Measurements from ENCODE around the gene PSIP1.
"Not testable (repeated sequence)": the region's sequence is repeated elsewhere in the genome, so short reads cannot be mapped to it uniquely, and the experiment has no call there.

The PSIP1 gene

GRCh38 chr9:15510789-15511575 lies at the start of gene PSIP1:
TSS of gene PSIP1 (minus strand) at chr9:15510970. CDS start at chr9:15510188, 782 bp downstream.
- peak; percentile 69 to 78 for DNase-seq (ENCODE audit: extremely low read depth in 1 of 2, low read depth in 1 of 2)

- DNase-seq (ENCODE audit: extremely low read depth in 1 of 2, low read depth in 1 of 2), result no peak
These were observed 42.7 kb upstream of the PSIP1 start for GRCh38 chr9:15553528-15553898.

DNA sequence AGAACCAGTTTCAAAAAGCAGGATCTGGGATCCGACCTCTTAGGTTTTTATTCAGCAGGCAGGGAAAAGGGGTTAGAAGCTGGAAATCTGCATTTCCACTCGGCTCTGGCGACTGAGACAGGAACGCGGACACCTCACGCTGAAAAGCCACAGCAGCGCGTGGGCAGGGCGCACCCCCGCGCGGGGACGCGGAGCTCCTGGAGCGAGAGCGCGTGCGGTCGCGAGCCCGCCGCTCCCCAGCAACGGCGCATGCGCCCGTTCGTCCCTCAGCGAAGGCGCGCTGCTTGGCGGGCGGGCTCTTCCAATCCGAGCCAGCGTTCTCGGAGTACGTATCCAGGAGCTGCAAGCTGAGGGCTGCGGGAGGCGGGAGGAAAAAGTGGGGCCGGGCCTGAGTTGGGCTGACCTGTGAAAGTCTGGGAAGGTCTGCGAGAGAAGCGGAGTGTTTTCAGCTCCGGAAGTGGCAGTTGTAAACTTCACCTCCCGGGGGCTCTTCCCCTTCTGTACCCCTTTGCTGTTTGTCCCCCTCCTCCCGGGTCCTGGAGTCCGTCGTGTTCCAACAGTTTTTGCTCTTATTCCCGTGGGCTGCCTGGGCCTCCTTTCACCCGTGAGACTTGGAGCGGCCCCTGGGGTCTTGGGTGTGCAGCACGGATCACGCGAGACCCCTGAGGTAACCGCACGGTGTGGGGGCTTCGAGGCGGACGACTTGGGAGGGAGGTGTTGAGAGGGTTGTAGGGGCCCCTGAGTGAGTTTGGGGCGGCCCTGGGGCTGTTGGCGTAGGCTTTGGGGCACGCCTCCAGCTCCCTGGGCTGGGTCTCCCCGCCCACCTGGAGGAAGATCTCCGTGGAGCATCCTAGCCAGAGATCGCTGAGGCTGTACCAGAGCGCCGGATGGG lies 42.1 kb upstream of the PSIP1 start, which contains the start of gene CCDC171:
TSS of gene CCDC171 (plus strand) at position 408 of the 892 bp plus-strand sequence. CDS start 11,046 bp downstream, outside the sequence.
- peak; percentile 73 to 80 for DNase-seq (ENCODE audit: extremely low read depth in 1 of 2, low read depth in 1 of 2)

DNA sequence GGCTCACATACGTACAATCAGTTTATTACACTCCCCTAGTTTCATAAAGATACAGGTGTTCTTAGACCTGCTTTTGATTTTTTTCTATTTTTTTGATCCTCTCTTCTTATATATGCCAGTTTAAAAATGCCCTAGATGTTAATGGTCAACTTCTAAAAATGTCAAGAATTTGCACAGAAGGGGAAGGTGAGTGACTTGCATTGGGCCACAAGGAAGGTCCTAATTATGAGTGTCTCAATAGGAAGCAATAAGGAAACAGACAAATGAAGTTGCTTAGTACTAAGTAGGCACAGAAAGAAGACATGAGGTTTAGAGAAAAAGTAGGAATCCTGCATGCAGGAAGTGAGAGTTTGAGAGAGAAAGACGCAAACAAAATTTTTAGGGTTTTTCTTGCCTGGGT lies 38.8 kb upstream of the PSIP1 start:
- no peak for DNase-seq (ENCODE audit: extremely low read depth in 1 of 2, low read depth in 1 of 2)

DNA sequence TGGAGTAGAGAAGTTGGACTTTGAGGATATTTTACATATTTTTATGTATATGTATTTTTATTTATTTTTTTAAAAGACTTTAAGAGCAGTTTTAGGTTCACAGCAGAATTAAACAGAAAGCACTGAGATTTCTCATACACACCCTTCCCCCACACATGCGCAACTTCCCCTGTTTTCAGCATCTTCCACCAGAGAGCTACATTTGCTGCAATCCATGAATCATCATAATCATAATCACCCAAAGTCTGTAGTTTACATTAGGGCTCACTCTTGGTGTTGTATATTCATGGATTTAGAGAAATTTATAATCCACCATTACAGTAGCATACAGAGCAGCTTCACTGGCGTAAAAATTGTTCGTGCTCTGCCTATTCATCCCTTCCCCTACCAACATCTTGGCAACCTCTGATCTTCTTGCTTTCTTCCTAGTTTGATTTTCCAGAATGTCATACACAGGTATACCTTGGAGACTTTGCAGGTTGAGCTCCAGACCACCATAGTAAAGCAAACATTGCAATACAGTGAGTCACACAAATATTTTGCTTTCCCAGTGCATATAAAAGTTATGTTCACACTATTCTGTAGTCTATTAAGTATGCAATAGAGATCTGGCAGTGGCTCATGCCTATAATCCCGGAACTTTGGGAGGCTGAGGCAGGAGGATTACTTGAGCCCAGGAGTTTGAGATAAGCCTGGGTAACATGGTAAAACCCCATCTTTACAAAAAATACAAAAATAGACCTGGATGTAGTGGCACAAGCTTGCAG lies 32.5 kb upstream of the PSIP1 start:
- no peak for DNase-seq (ENCODE audit: extremely low read depth in 1 of 2, low read depth in 1 of 2)

DNA sequence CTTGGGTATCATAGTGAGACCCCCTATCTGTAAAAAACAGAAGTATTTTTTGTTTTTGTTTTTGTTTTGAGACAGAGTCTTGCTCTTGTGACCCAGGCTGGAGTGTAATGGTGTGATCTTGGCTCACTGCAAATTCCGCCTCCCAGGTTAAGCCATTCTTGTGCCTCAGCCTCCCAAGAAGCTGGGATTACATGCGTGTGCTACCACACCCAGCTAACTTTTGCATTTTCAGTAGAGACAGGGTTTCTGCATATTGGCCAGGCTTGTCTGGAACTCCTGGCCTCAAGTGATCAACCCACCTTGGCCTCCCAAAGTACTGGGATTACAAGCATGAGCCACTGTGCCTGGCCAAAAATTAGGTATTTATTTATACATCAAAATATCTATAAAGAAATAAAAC lies 31.9 kb upstream of the PSIP1 start:
- no peak for DNase-seq (ENCODE audit: extremely low read depth in 1 of 2, low read depth in 1 of 2)

- no peak for DNase-seq (ENCODE audit: extremely low read depth in 1 of 2, low read depth in 1 of 2)
These were observed 31.1 kb upstream of the PSIP1 start for GRCh38 chr9:15541872-15542271.

- DNase-seq (ENCODE audit: extremely low read depth in 1 of 2, low read depth in 1 of 2), result no peak
These were observed 20.6 kb upstream of the PSIP1 start for GRCh38 chr9:15531380-15531779.

GRCh38 chr9:15529566-15530324 lies 19.0 kb upstream of the PSIP1 start:
- no peak for DNase-seq (ENCODE audit: extremely low read depth in 1 of 2, low read depth in 1 of 2)

- not testable (repeated sequence) for DNase-seq (ENCODE audit: extremely low read depth in 1 of 2, low read depth in 1 of 2)
These were observed 16.3 kb upstream of the PSIP1 start for GRCh38 chr9:15527035-15527434.

- DNase-seq (ENCODE audit: extremely low read depth in 1 of 2, low read depth in 1 of 2), result no peak
These were observed 15.2 kb upstream of the PSIP1 start for GRCh38 chr9:15525958-15526357.

DNA sequence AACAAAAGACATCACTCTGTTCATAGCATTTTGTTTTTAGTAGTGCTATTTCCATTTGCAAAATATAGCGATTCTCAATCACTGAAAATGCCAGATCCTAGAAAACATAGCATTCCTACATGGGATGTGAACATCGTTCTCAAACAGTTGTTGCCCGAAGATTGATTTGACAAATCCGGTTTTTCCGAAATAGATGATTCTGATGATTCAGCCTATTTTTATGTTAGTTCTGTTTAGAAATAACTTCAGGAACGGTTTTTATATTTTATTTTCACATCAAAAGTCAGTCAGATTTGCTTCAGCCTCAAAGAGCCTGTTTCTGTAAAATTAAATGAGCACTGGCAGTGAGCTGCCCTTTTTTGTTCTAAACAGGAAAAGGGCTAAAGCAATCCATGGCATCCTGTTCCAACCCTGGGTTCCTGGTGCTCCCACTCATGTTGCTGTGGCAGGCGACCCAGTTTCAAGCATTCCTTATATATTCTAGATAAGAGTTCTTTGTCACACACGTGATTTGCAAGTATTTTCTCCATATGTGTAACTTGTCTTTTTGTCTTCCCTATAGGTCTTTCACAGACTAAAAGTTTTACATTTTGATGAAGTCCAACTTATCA lies 14.2 kb upstream of the PSIP1 start:
- DNase-seq (ENCODE audit: extremely low read depth in 1 of 2, low read depth in 1 of 2), result no peak

- DNase-seq (ENCODE audit: extremely low read depth in 1 of 2, low read depth in 1 of 2), result no peak
These were observed 11.5 kb upstream of the PSIP1 start for GRCh38 chr9:15522130-15522755.

GRCh38 chr9:15521254-15521653 lies 10.5 kb upstream of the PSIP1 start:
- no peak for DNase-seq (ENCODE audit: extremely low read depth in 1 of 2, low read depth in 1 of 2)

- no peak for DNase-seq (ENCODE audit: extremely low read depth in 1 of 2, low read depth in 1 of 2)
These were observed 9.1 kb upstream of the PSIP1 start for GRCh38 chr9:15519831-15520230.

DNA sequence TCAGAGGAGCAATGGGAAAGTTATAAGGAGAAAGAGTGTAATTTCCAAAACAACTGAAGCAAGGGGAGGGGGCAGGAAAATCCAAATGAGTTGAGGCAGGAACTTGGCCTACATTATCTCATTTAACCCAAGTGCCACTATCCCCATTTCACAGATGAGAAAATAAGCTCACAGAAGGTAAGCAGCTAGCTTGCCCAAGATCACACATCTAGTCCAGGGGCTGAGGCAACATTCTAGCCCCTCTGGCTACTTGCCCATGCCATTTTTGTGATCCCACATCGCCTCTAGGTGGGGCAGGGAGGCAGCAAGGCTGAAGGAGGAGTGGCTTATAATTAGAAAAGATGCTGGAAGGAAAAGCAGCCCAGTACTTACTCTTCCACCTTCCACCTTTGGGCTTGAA lies 2.6 kb upstream of the PSIP1 start:
- DNase-seq (ENCODE audit: extremely low read depth in 1 of 2, low read depth in 1 of 2), result no peak

DNA sequence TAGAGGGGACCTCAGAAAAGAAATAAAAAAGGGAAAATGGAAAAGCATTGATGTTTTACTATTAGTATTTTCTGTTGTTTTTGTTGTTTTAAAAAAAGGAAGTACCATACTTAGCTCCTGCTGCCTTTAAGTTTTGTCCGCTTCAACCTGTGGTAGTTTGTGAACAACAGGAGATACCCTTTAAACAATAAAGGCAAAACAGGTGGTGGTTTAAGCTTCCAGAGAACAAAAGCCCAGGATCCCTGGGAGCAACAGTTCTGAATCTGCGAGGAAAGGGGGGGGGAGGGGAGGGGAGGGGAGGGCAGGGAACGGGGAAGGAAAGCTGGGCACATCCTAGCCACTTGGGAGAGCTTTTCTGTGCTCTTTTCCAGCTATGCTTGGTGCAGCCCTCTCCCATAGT lies 2.1 kb upstream of the PSIP1 start:
- no peak for DNase-seq (ENCODE audit: extremely low read depth in 1 of 2, low read depth in 1 of 2)

DNA sequence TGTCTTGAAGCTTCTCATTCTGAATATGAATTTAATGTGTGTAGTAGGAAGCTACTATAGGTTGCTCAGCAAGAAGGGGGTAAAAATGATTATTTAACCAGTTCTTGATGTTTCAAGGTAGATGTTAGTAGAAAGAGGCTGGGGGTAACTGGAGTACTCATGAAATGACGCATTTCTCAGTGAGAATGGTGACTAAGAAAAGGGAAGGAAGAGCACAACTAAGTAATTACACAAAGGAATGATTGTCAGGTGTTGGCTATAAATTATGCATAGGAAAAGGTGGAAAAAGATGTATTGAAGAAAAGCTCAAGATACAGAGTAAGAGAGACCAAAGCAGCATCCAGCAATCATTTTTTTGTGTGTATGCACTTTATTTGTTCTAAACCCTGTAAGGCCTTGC lies 1.4 kb upstream of the PSIP1 start:
- DNase-seq (ENCODE audit: extremely low read depth in 1 of 2, low read depth in 1 of 2), result no peak

- peak; percentile 25 to 29 for DNase-seq (ENCODE audit: extremely low read depth in 1 of 2, low read depth in 1 of 2)
These were observed 610 bp downstream of the PSIP1 start for GRCh38 chr9:15509931-15510788.

All from stimulated activated CD8-positive, alpha-beta memory T cell treated with anti-CD3 and anti-CD28 coated beads, Interleukin-7, amount 100 ng/mL, for 48 hours (primary cell).